Left lobe of liver (tissue), 2 donors: Measurements from ENCODE around the gene ZNF473. TPM values are rescaled to one million over a fixed set of nuclear protein-coding genes. Genes with fewer than 3 reads are reported as not detected.
A peak's percentile ranks its signal among the peaks of the same experiment; 100 is the strongest.

Experiments used
- ATAC-seq: fragments of 200-7000 bp; cut with Tn5 transposase; one replicate; pipeline ENCODE4 v1.9.1; 2020; ENCODE audit warnings: mild to moderate bottlenecking, moderate library complexity
- DNase-seq: peaks from one replicate; pipeline ENCODE4 v3.0.0-alpha.2; 2020; ENCODE audit warnings: low spot score
- total RNA-seq: library from RNA; stranded (reverse); gene quantifications from one replicate; pipeline ENCODE4 v1.2.1, GENCODE V29; 2021
- donor health status: DM: no; HTN: no; CAD: no; lungs with moderate emphysema.
- donor health status: DM: no; HTN: yes; CAD: no.

The ZNF473 gene
- total RNA-seq, 1 donor from 2014 or later = 3.6 TPM

DNA sequence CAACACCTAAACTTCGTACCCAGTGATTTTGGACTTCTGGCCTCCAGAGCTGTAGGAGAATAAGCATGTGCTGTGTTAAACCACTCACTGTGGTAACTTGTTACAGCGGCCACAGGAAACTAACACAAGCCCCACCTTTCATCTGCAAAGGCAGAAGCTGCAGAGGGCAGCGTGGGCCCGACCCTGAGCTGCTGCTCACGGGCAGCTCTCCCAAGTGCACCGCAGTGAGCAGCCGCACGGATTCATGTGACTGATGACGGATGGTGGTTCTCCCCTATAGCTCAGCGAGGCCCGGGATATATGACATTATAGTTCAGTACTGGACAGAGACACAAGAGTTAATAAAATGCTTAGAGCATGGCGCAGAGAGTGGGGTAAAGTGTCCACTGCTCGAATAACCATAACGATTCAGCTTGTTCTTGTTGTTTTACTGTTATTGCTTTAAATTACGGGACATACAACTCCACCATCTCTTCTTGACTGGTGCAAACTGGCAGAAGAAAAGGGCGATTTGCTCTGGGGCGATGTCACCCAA lies 22.5 kb upstream of the ZNF473 start:
- no peak for ATAC-seq
- no peak for DNase-seq

DNA sequence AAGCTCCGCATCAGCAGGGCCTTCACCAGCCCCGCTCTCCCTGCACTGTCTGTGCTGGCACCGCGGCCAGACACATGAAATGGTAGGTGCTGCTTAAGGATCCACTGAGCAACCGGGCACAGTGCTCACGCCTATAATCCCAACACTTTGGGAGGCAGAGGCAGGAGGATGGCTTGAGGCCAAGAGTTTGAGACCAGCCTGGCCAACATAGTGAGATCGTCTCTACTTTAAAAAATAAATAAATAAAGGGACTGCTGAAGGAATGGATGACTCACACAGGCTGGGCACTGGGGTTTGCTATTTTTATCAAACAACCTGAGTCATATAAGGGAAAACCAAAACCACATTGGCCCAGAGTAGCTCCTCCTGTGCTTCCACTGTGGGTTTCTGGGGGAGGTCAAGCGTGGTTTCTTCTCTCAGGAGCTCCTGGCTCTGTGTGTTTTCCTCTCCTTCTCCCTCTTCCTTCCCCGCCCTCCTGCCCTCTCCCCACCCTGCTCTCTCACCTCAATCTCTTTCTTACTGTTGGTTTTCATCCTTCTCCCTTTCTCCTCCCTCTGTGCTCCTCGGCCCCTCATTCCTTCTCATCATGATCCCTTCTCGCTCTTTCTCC lies 21.9 kb upstream of the ZNF473 start:
- no peak for DNase-seq
- no peak for ATAC-seq

DNA sequence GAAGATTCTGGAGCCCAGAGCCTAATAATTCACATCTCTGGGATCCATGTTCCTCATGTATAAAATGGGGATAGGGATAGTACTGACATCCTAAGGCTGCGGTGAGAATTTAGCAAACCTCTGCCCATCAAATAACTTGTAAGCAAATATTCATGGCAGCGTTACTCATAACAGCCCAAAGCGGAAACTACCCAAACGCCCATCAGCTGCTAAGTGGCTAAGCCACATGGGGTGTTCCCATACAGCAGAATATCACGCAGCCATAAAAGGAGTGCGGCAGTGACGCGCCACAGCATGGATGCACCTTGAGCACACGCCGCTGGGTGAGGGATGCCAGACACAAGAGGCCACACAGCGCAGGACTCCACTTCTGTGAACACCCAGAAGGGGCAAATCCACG lies 20.4 kb upstream of the ZNF473 start:
- DNase-seq (no peak), ATAC-seq (no peak)

DNA sequence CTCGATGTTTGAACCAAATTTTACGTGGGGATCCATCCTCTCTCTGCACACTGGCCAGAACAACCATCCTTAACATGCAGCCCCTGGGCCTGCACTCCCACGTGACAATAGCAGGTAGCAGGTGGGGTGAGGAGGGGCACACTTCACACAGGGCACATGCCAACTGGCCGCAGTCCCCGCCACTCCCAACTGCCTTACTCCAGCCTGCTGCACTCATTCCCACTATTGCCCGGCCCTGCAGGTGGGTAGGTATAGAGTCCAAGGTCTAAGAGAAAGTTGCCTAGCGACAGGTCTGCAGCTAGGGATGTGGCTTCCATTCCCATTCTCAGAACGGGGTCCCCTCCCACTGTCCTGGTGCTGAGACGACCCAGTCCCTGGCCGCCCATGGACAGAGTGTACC lies 18.6 kb upstream of the ZNF473 start:
- no peak for ATAC-seq
- no peak for DNase-seq

DNA sequence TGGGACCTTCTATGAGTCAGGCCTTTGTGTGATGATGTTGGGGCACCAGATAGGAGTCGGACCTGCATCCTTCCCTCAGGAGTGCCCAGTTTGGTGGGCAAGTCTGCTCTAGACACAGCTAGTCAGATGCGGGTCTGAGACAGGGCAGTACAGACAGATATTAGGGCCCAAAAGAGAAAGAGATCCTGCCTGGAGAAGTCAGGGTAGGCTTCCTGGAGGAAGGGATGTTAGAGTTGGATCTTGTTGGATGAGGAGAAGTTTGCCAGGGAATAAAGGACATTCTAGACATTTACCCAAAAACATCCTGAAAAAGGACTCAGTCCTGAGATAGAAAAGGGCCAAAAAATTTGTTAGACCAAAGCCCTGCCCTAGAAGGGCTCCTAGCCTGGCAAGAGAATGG lies 17.9 kb upstream of the ZNF473 start:
- no peak for DNase-seq
- ATAC-seq = no peak

DNA sequence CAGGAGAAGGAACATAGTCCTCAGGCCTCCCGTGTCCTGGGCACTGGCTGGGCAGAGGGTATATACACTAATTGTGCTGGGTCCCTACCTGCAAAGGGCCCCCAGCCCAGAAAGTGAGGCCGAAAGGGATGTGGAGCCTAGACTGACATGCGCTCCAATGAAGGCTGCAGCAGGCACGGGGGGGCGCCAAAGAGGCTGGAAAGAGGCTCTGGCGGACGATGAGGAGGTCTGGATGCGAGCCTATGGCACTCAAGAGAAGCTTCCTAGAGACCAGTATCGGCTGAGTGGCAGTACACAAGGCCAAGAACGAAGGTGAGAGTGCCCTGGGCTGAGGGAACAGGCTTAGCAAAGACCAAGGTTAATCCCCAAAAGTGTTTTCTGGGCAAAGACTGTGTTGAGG lies 17.3 kb upstream of the ZNF473 start:
- DNase-seq (no peak), ATAC-seq (peak; percentile 46)

DNA sequence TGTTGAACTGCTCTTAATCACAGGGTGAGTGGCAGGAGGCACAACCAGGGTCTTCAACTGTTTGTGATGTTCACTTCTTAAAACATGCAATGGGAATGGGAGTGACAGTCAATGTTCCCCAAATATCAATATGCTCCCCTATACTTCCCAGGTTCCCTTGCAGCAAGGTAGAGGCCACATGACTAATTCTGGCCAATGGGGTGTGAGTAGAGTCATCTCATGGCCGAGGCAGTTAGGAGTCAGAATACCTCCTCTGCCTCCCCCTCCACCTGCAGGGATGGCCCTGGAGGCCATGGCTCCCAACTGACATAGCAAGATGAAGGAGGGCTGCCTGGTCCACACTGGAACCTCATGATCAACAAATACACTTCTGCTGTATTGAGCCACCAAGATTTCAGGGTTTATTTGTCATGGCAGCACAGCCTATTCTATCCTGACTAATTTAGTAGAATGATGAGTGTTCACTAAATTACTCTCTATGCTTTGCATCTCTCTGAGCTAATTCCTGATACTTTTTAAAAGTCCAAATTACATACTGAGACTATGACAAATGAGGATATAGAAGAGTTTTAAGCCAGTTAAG lies 9.5 kb upstream of the ZNF473 start:
- DNase-seq (no peak), ATAC-seq (no peak)

DNA sequence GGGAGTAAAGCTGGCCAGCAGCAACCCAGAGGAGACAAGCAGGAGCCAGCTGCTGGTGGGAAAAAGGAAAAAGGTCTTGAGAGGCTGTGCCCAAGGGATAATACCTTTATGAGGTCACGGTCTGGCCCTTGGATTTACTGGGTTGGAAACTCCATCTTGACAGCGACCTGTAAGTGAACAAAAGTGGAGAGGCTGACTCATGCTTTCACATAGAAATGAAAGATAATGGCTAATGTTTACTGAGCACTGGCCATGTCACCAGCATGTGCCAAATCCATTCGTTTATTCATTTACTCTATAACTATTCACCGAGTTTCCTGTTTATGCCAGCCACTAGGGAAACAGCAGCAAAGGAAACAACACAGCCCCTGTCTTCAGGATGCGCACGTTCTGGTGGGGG lies 5.3 kb upstream of the ZNF473 start:
- ATAC-seq (no peak), DNase-seq (no peak)

DNA sequence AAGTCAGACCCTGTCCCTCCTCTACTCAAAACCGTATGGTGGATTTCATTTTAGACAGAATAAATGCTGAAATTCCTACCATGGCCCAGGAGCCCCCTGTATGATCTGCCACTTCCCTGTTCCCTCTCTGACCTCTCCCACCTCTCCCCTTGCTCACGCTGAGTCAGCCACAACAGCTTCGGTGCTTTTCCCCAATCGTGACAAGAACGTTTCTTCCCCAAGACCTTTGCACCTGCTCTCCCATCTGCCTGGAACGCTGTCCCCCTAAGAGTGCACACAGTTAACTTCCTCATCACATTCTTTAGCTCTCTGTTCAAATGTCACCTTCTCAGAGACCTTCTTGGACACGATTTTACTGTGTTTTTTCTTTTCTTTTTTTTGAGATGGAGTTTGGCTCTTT lies 3.0 kb upstream of the ZNF473 start:
- DNase-seq = no peak
- no peak for ATAC-seq

DNA sequence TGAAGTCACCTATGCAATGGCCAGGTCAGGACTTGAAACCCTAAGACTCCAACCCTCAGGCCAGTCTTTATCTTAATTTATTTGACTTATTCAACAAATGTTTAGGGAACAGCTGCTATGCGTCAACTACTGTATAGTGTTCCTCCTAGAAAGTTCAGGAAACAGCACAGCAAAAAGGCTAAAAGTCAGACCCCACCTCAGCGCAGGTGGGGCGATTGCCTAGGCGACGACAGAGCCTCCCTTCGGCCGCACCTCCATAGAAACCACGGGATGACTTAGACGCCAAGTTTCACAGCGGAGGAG lies 1.1 kb upstream of the ZNF473 start:
- peak; percentile 6 for ATAC-seq
- DNase-seq = no peak

DNA sequence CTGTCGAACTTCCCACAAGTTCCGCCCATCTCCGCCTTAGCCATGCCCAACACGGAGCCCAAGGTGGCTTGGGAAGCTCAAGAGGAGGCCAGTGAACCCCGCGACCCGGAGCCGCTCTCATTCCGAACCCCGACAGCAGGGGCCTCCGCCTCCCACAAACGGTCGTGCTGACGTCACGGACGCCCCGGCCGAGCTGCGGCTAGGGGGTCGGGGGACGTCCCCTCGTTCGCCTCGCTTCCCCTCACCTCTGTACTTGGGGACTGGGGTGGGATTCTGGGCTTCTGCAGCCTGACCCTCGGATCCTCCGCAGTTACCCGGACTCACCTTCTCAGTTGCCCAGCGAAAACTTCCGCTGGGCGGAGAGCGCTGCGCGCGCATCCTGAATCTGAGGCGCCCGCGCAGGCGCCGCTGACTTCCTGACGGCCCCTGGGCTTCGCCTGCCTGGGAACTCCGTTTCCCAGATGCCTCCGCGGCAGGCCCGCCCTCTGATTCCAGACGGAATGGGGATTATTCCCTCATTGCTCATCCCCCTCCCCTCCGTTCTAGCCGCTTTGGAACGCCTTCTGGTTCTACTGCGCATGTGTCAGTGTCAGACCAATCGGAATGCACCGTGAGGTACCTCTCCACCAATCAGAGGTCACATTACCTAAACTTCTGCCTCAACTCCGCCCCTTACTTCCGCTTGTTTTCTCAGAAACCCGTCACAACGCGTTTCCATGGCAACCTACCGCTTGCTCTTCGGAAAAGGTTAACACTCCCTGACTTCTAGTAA lies 597 bp upstream of the ZNF473 start, which contains the start of gene VRK3:
VRK3 (minus strand) TSS at position 351 of the 772 bp plus-strand sequence. CDS start 9,210 bp downstream, outside the sequence.
- DNase-seq (peak; percentile 100), ATAC-seq (peak; percentile 91)

DNA sequence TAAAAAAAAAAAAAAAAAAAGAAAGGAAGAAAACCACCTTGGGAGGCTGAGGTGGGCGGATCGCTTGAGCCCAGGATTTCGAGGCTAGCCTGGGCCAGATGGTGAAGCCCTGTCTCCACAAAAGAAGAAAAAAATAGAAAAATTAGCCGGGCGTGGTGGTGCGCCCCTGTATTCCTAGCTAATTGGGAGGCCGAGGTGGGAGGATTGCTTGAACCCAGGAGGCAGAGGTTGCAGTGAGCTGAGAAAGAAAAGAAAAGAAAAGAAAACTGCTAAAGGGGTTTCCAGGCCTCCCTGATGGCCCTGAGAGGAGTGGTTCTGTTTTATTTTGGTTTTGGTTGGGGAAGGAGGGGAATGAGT lies 723 bp downstream of the ZNF473 start:
- ATAC-seq = no peak
- no peak for DNase-seq

DNA sequence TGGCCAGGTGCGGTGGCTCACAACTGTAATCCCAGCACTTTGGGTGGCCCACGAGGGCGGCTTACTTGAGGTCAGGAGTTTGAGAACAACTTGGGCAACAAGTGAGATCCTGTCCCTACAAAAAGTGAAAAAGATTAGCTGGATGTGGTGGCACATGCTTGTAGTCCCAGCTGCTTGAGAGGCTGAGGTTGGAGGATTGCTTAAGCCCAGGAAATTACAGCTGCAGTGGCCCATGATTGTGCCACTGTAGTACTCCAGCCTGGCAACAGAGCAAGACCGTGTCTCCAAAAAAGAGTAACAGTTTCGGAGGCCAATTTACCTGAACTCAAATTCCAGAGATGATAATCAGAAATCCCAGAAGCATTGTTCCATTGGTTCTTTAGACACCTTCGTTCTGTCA lies 4.4 kb downstream of the ZNF473 start:
- no peak for DNase-seq
- ATAC-seq = no peak

DNA sequence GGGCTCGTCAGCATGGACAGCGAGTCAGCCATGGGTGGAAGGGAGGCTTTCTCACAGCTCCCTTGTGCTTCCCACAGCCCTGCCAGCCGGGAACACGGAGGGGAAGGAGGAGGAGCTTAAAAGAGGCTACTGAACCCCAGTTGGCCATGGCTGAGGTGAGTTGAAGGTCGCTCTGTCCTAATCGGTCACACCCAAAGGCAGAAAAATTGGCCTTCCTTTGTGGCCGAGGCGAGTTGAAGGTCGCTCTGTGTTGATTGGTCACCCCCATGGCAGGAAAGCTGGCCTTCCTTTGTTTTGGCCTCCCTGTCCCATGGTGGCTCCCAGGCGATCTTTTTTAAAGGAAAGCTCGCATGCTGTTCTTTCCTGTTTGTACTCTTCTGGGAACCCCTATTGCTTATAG lies 5.1 kb downstream of the ZNF473 start:
- DNase-seq (no peak), ATAC-seq (peak; percentile 31)

DNA sequence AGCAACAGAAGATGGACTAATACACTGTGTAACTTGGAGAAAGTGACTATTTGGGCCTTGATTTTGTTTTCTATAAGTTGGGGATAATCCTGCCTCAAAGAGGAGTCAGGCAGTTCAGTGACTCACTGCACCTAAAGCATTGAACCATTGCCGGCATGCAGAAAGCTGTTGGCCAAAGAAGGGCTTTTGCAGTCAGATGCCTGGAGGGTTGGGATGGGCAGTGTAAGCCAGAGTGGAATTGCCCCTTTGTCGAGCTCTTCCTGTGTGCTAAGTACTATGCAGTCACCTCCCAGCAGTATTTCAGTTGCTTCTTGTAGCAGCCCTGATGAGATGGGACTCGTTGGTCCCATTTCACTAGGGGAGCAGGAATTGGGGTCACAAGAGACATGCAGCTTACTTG lies 11.1 kb downstream of the ZNF473 start:
- ATAC-seq (no peak), DNase-seq (no peak)

DNA sequence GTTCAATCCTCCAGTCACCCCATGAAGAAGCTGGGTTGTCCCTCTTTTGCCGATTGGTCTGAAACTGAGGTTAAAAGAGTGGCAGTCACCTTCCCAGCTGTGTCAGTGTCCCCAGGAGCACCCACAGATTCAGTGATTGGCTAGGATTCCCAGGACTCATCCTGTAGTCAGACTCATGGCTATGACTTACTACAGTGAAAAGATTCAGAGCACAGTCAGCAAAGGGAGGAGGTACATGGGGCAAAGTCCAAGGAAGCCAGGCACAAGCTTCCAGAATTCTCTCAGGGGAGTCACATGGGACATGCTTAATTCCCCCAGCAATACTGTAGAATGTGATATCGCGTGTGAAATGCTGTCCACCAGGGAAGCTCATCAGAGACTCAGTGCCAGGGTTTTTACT lies 14.2 kb downstream of the ZNF473 start:
- no peak for DNase-seq
- ATAC-seq = peak; percentile 73

DNA sequence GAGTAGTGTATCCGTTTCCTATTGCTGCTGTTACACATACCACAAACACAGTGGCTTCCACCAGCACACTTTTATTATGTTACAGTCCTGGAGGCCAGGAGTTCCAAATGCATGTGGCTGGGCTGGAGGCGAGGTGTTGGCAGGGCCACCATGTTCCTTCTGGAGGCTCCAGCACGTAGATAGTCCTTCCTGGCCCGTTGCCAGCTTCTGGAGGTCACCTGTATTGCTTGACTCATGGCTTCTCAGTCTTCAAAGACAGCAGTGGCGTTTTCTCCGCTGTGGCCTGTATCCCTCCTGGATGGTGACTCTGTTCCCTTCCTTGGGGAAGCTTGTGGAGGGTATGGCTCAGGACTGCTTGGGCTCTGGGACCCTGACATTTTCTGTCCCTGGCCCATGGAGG lies 15.2 kb downstream of the ZNF473 start:
- DNase-seq (no peak), ATAC-seq (no peak)

DNA sequence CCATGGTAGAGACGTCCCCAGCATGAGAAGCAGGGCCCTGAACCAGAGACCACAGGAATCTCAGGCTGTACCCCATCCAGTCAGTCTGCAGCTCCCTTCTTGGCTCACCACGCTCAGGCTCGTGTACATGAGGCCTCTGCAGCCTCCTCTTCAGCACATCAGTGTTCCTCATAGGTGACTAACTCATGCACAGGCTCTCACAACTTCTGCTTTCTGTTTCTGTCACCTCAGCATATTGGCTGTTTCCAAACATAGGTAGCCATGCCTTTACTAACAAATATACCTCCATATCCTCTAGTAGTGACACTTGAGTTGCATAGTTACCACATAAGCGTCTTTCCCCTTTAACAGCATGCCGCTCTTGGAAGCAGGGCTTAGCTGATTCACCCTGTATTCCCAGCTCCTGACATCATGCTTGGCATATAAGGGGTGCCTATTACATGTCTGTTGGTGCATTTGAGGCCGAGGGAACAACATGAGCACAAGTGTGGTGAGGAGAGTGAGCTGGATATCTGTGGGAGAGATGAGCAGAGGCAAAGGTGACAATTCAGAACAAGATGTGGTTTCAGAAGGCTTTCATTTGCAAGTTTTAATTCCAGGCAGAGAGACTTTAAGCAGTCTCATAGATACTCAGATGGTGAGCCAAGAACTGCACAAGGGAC lies 16.7 kb downstream of the ZNF473 start:
- DNase-seq (no peak), ATAC-seq (no peak)

DNA sequence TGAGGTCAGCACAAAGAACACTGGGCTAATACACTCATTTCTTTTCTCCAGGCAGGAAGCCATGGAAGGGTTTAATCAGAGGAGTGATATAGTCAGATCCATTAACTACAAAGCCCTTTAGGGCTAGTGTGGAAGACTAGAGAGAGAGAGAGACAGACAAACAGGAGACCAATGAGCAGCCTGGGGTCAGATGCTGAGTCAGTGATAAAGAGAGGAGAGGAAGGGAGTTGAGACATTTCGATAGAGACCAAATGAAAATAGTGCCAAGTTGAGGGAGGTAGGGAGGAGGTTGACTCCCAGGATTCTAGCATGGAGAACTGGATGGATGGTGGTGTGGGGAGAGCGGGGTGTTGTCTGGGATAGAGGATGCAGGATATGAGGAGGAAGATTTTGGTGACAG lies 18.2 kb downstream of the ZNF473 start:
- ATAC-seq (no peak), DNase-seq (no peak)

DNA sequence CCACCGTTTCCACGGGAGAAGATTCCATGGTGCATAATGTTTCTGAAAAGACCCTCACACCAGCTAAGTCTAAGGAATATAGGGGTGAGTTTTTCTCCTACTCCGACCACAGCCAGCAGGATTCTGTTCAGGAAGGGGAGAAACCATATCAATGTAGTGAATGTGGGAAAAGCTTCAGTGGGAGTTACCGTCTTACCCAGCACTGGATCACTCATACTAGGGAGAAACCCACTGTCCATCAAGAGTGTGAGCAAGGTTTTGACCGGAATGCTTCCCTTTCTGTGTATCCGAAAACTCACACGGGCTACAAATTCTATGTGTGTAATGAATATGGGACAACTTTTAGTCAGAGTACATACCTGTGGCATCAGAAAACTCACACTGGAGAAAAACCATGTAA lies 19.1 kb downstream of the ZNF473 start:
- ATAC-seq = no peak
- DNase-seq = no peak

DNA sequence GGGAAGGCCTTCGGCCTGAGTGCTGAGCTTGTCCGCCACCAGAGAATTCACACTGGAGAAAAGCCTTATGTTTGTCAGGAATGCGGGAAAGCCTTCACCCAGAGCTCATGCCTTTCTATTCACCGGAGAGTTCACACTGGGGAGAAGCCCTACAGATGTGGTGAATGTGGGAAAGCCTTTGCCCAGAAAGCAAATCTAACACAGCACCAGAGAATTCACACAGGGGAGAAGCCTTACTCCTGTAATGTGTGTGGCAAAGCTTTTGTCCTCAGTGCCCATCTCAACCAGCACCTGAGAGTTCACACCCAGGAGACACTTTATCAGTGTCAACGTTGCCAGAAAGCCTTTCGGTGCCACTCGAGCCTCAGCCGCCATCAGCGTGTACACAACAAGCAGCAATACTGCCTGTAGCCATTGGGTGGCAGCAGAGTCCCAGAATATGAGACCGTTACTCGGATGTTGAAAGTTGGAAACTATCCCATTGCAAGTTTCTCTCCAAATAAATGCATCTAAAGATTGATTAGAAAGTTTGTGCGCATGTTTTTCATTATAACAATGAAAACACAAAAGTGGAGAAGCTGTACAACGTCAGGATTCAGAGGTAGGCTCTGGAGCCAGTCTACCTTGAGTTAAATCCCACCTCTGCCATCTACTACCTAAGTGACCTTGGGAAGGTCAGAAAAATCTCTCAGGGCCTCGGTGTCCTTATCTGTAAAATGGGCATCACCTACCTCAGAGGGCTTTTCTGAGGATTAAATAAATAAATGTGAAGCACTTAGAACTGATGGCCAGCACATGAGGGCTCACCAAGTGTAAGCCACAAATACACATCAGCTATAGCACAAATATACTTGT lies 21.1 kb downstream of the ZNF473 start:
- DNase-seq (no peak), ATAC-seq (no peak)
